IMR-90 (cell line): ENCODE measurements around the gene PPP1R13B. TPM values are rescaled to one million over a fixed set of nuclear protein-coding genes. Genes with fewer than 3 reads are reported as not detected.

Experiments used
- ATAC-seq: fragments of 200-7000 bp; cut with Tn5 transposase; 2 replicates; pipeline ENCODE4 v1.9.1; 2020; ENCODE audit warnings: low read depth, mild to moderate bottlenecking, moderate library complexity
- BruUV-seq: library from RNA; stranded (reverse); fragments of 400-500 nt; replicated peaks from 2 replicates; lab custom pipeline; 2021; lab: Mats Ljungman, UMichigan
- CTCF ChIA-PET: fragments of 300-600 bp; formaldehyde crosslinking; extraction: SDS; loops from one replicate; lab custom pipeline; 2021; ENCODE audit warnings: antibody characterized with exemption; lab: Yijun Ruan, JAX
- POLR2A ChIA-PET: fragments of 300-600 bp; sonication (Branson Sonifier 250); formaldehyde crosslinking; loops from one replicate; lab custom pipeline; 2022; ENCODE audit warnings: antibody characterized with exemption; ENCODE audit not compliant: unreplicated experiment; lab: Charles Lee
- DNase-seq: peaks from one replicate; pipeline ENCODE4 v3.0.0; 2013
- H2AFZ ChIP-seq: replicated peaks from 2 replicates; pipeline ENCODE3; 2013; ENCODE audit warnings: low read length, mild to moderate bottlenecking; ENCODE audit not compliant: poor library complexity
- H2AK5ac ChIP-seq: 2 replicates; pipeline ENCODE4 v1.6.1; 2013; ENCODE audit warnings: low read depth, low read length, inconsistent platforms
- H2AK9ac ChIP-seq: replicated peaks from 2 replicates; pipeline ENCODE3; 2013; ENCODE audit warnings: mild to moderate bottlenecking, low read depth, low read length, moderate library complexity; ENCODE audit not compliant: poor library complexity
- H2BK120ac ChIP-seq: 2 replicates; pipeline ENCODE4 v1.6.1; 2013; ENCODE audit warnings: low read depth, low read length, inconsistent platforms
- H2BK15ac ChIP-seq: 3 replicates; pipeline ENCODE4 v1.6.1; 2013; ENCODE audit warnings: low read depth, low read length, inconsistent platforms
- H2BK20ac ChIP-seq: 2 replicates; pipeline ENCODE4 v1.6.1; 2013; ENCODE audit warnings: low read depth, mild to moderate bottlenecking, inconsistent platforms, low read length, moderate library complexity
- H2BK5ac ChIP-seq: 2 replicates; pipeline ENCODE4 v1.6.1; 2013; ENCODE audit warnings: mild to moderate bottlenecking, low read depth, low read length, inconsistent platforms; ENCODE audit not compliant: poor library complexity, severe bottlenecking
- H3K14ac ChIP-seq: replicated peaks from 2 replicates; pipeline ENCODE4 v1.6.1; 2013; ENCODE audit warnings: low read depth, low read length, inconsistent platforms
- H3K18ac ChIP-seq: 2 replicates; pipeline ENCODE4 v1.6.1; 2013; ENCODE audit warnings: low read depth, low read length, control low read depth
- H3K23ac ChIP-seq: 2 replicates; pipeline ENCODE4 v1.6.1; 2013; ENCODE audit warnings: low read depth, low read length, inconsistent platforms
- H3K27ac ChIP-seq: 2 replicates; pipeline ENCODE4 v1.5.1; 2013; ENCODE audit warnings: mild to moderate bottlenecking, control low read depth, low read length; ENCODE audit not compliant: insufficient read depth
- H3K27me3 ChIP-seq: 2 replicates; pipeline ENCODE4 v1.6.1; 2013; ENCODE audit warnings: low read length; ENCODE audit not compliant: control insufficient read depth, insufficient read depth
- H3K36me3 ChIP-seq: 2 replicates; pipeline ENCODE4 v1.6.1; 2013; ENCODE audit warnings: low read length, mixed read lengths; ENCODE audit not compliant: control insufficient read depth, insufficient read depth
- H3K4ac ChIP-seq: 2 replicates; pipeline ENCODE4 v1.6.1; 2013; ENCODE audit warnings: low read depth, low read length, inconsistent platforms
- H3K4me1 ChIP-seq: 2 replicates; pipeline ENCODE4 v1.6.1; 2013; ENCODE audit warnings: low read length, mixed read lengths; ENCODE audit not compliant: control insufficient read depth, insufficient read depth
- H3K4me2 ChIP-seq: 2 replicates; pipeline ENCODE4 v1.6.1; 2013; ENCODE audit warnings: low read depth, mild to moderate bottlenecking, control low read depth, low read length, moderate library complexity
- H3K4me3 ChIP-seq: 2 replicates; pipeline ENCODE4 v1.5.1; 2013; ENCODE audit warnings: low read depth, mild to moderate bottlenecking, control low read depth, low read length, moderate library complexity; ENCODE audit not compliant: insufficient read depth
- H3K56ac ChIP-seq: 2 replicates; pipeline ENCODE4 v1.6.1; 2013; ENCODE audit warnings: low read length, inconsistent platforms; ENCODE audit not compliant: insufficient read depth; ENCODE audit errors: extremely low read depth
- H3K79me1 ChIP-seq, 2 experiments: 2 replicates each; pipeline ENCODE4 v1.6.1; 2013; ENCODE audit warnings: low read length in 2 of 2, inconsistent platforms in 1 of 2, low read depth in 1 of 2
- H3K9ac ChIP-seq: 2 replicates; pipeline ENCODE4 v1.6.1; 2013; ENCODE audit warnings: low read depth, low read length, control low read depth
- H3K9me1 ChIP-seq: 2 replicates; pipeline ENCODE4 v1.6.1; 2013; ENCODE audit warnings: low read length, inconsistent platforms; ENCODE audit not compliant: insufficient read depth
- H3K9me3 ChIP-seq: 2 replicates; pipeline ENCODE4 v1.6.1; 2013; ENCODE audit warnings: low read length; ENCODE audit not compliant: control insufficient read depth, insufficient read depth
- H4K20me1 ChIP-seq: 2 replicates; pipeline ENCODE4 v1.6.1; 2013; ENCODE audit warnings: low read length, inconsistent platforms; ENCODE audit not compliant: insufficient read depth
- H4K5ac ChIP-seq: 2 replicates; pipeline ENCODE4 v1.6.1; 2013; ENCODE audit warnings: mild to moderate bottlenecking, low read depth, low read length, control low read depth
- H4K8ac ChIP-seq, 2 experiments: 2 replicates each; pipeline ENCODE4 v1.6.1; 2013; ENCODE audit warnings: low read depth in 2 of 2, low read length in 2 of 2, control low read depth in 1 of 2, inconsistent platforms in 1 of 2
- H4K91ac ChIP-seq: 2 replicates; pipeline ENCODE4 v1.6.1; 2013; ENCODE audit warnings: low read depth, low read length, inconsistent platforms; ENCODE audit not compliant: insufficient read depth
- MAZ ChIP-seq: IDR thresholded peaks from 2 replicates; pipeline ENCODE4 v1.6.1; 2012; ENCODE audit warnings: low read depth, mild to moderate bottlenecking, low read length, improper control_type of control experiment, moderate library complexity, borderline replicate concordance
- WGBS, 2 experiments: methylation state at CpG; one replicate each; pipeline versions ENCODE4 v1.1.5 to v1.1.7; 2013; ENCODE audit warnings: missing lambda C conversion rate in 2 of 2; ENCODE audit not compliant: insufficient read length in 1 of 2; ENCODE audit errors: extremely low coverage in 2 of 2; 5-methylcytosine and 5-hydroxymethylcytosine counted together
- dilution Hi-C: fragments of 300-500 bp; cut with HindIII; formaldehyde crosslinking; loops from one replicate; pipeline ENCODE4 v1.14.3; 2018; ENCODE audit warnings: low sequenced_read_pairs; ENCODE audit not compliant: unreplicated experiment
- in situ Hi-C: fragments of 300-500 bp; cut with MboI; formaldehyde crosslinking; loops from 3 replicates; pipeline ENCODE4 v1.14.3; 2019; ENCODE audit warnings: low sequenced_read_pairs, inconsistent platforms, mixed read lengths
- intact Hi-C: fragments of 100-400 bp; cut with micrococcal nuclease; formaldehyde crosslinking; loops from 2 replicates; pipeline ENCODE4 v1.10.0; 2022
- polyA plus RNA-seq, 3 experiments: library from polyadenylated mRNA; depleted of rRNA; stranded (reverse); fragments of >200 nt; gene quantifications; 2 replicates each; pipeline ENCODE4 v1.2.3, GENCODE V29; 2012; ENCODE audit warnings: low replicate concordance in 1 of 3
- total RNA-seq: library from RNA; depleted of rRNA; stranded (reverse); fragments of >200 nt; gene quantifications from 2 replicates; pipeline ENCODE4 v1.2.3, GENCODE V29; 2012

Gene PPP1R13B
- total and polyA plus RNA-seq, 2 of the 4 experiments (the other 2 are of a cell fraction) = 1.6 to 2.8 TPM

- in situ Hi-C loops (no loop called here), dilution Hi-C loops (no loop called here), intact Hi-C loops (no loop called here)
- POLR2A ChIA-PET = no interaction called here
- Histone ChIP-seq H2BK5ac (no peak overlapping the region), H2BK120ac (no peak overlapping the region), H3K4me1 (peaks cover 2% of the 10 kb centered on the region; the same call in 1 of the 2 replicates), H3K9me3 (no peaks in the 10 kb centered on the region), H2AK5ac (no peak overlapping the region), H3K4me2 (no peak overlapping the region), H3K9me1 (peaks cover 7% of the 10 kb centered on the region; the same call in 1 of the 2 replicates), H2AFZ (no peak overlapping the region), H2BK15ac (no peak overlapping the region), H4K5ac (no peak overlapping the region), H3K23ac (no peak overlapping the region), H4K20me1 (no peaks in the 10 kb centered on the region), H2AK9ac (no peak overlapping the region), H4K91ac (no peak overlapping the region), H3K27ac (no peak overlapping the region), H2BK20ac (no peak overlapping the region), H4K8ac (no peak overlapping the region), H3K4me3 (no peak overlapping the region), H3K79me1 (0 out of 4 replicates have a peak, but pooled peaks cover 0 to 2% of the 10 kb centered on the region in 2 experiments), H3K36me3 (no peaks in the 10 kb centered on the region), H3K56ac (no peak overlapping the region), H3K14ac (no peak overlapping the region), H3K4ac (no peak overlapping the region), H3K18ac (no peak overlapping the region), H3K9ac (no peak overlapping the region), H3K27me3 (no peaks in the 10 kb centered on the region)
- ATAC-seq = no peak
- CTCF ChIA-PET = no interaction called here
- 84% methylated on average over 15 of the region's 15 CpGs; no CpG with 5 or more reads in 1 of the 2 experiments for WGBS, 2 experiments
- no TSS peak for BruUV-seq
- no peak for DNase-seq
- no peak for TF ChIP-seq MAZ
Measured at GRCh38 chr14:103743691-103744090, 103.7 kb downstream of the PPP1R13B start.
